ENCODE measurements around the gene RRAS. TPM values are rescaled to one million over a fixed set of nuclear protein-coding genes. Genes with fewer than 3 reads are reported as not detected.
"Not testable (repeated sequence)": the region's sequence is repeated elsewhere in the genome, so short reads cannot be mapped to it uniquely, and the experiment has no call there.

Gene RRAS
- total RNA-seq, 4 donors from 2014 or later: 17.2 to 48.0 (median 32.4) TPM

DNA sequence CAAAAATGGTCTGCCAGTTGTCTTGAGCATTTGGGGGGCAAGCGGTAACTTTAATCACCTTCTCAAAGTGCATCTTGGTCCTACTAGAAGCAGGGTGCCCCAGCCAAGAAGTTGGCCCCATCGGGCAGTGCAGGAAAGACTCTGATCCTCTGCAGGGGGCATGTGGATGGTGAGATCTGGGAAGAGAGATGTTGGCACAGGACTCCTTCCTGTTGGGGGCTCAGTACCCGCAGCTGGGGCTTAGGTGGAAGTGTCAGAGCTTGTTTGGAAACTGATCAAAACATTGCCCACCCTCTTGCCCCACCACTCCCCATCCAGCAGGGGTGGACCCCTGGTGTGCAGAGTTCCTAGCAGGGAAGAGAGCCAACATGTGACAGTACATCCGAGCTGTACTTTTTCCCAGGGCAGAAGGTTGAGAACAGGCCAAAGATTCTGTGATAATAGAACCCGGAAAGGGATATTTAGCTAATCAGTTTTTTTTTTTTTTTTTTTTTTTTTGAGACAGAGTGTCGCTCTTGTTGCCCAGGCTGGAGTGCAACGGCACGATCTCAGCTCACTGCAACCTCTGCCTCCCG, 8.8 kb downstream of the RRAS start:
- Histone ChIP-seq H3K27me3 (no peaks in the 10 kb centered on the region), H3K9me3 (no peaks in the 10 kb centered on the region), H3K36me3 (peaks cover 0 to 7% (median 0%) of the 10 kb centered on the region in 3 donors), H3K4me1 (peaks cover 0 to 6% (median 0%) of the 10 kb centered on the region in 4 donors), H3K27ac (no peak overlapping the region), H3K4me3 (no peak overlapping the region)
- DNase-seq: no peak
- TF ChIP-seq POLR2A (IDR thresholded peaks at IDR 0.05) (no peak), CTCF (IDR thresholded peaks at IDR 0.05) (no peak)

DNA sequence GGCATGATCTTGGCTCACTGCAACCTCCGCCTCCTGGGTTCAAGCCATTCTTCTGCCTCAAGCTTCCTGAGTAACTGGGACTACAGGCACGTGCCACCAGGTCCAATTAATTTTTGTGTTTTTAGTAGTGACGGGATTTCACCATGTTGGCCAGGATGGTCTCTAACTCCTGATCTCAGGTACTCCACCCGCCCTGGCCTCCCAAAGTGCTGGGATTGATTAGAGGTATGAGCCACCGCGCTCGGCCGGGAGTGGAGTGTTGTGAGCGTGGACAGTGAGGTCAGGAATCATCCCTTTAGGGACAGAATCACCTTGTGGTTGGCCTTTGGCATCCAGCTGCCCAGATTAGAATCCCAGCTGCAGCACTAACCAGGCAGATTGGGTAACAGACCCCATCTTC, 10.3 kb downstream of the RRAS start:
- H3K4me3 ChIP-seq: no peak overlapping the region
- no peak overlapping the region for H3K27ac ChIP-seq
- H3K27me3 ChIP-seq: no peaks in the 10 kb centered on the region
- DNase-seq: no peak
- H3K4me1 ChIP-seq: peaks cover 0 to 6% (median 0%) of the 10 kb centered on the region in 4 donors
- TF ChIP-seq POLR2A (IDR thresholded peaks at IDR 0.05) (no peak), CTCF (IDR thresholded peaks at IDR 0.05) (no peak)
- H3K9me3 ChIP-seq: no peaks in the 10 kb centered on the region
- peaks cover 0 to 19% (median 0%) of the 10 kb centered on the region in 3 donors for H3K36me3 ChIP-seq

GRCh38 chr19:49626226-49626625, 13.7 kb downstream of the RRAS start:
- peaks cover 0 to 33% (median 0%) of the 10 kb centered on the region in 3 donors for H3K36me3 ChIP-seq

DNA sequence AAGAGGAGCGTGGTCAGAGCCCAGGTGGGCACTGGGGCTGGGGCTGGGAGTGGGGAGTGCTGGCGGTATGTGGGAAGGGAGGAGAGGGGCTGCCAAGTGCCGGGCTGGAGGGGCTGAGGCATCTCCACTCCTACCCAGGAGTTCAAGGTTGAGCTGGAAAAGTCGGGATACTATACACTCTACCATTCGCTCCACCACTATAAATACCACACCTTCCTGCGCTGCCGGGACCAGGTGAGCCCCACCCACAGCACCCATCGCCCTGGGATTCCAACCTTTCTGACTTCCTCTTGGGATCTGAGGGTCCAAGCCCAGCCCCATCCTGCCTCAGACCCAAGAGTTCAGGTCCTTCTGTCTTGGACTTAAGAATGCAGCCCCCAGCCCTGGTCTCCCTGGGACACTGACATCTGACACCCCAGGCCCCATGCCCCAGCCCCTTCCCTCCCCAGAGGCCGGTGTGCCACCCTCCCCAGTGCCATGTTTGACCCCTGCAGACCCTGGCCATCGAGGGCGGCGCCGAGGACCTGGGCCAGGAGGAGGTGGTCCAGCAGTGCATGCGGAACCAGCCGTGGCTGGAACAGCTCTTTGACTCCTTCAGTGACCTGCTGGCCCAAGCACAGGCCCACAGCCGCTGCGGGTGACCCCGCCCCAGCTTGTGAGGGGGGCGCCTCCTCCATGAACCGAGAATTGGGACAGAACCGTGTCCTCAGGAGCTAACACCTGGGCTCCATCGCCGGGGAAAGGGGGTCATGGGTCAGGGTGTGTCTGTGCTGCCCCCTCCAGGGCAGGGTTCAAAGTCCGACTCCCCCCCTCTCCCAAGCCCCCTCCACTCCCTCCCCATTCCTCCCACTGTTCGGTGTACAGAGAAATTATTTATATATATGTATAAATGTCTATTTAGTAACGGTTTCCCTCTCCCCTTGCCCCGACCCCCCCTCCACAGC, 14.7 kb downstream of the RRAS start:
- peaks cover 0 to 43% (median 0%) of the 10 kb centered on the region in 3 donors for H3K36me3 ChIP-seq
- H3K4me3 ChIP-seq: no peak overlapping the region
- TF ChIP-seq CTCF (IDR thresholded peaks at IDR 0.05): no peak
- no peak for TF ChIP-seq POLR2A (IDR thresholded peaks at IDR 0.05)
- no peaks in the 10 kb centered on the region for H3K27me3 ChIP-seq
- no peak overlapping the region for H3K27ac ChIP-seq
- no peaks in the 10 kb centered on the region for H3K9me3 ChIP-seq
- H3K4me1 ChIP-seq: no peaks in the 10 kb centered on the region
- DNase-seq: no peak

More at GRCh38 chr19:49626226-49626625, 13.7 kb downstream of the RRAS start:
- H3K4me3 ChIP-seq: no peak overlapping the region
- DNase-seq: no peak
- H3K4me1 ChIP-seq: peaks cover 0 to 6% (median 0%) of the 10 kb centered on the region in 4 donors
- H3K27me3 ChIP-seq: no peaks in the 10 kb centered on the region
- TF ChIP-seq POLR2A (IDR thresholded peaks at IDR 0.05) (no peak), CTCF (IDR thresholded peaks at IDR 0.05) (no peak)
- no peaks in the 10 kb centered on the region for H3K9me3 ChIP-seq
- no peak overlapping the region for H3K27ac ChIP-seq

- not testable (repeated sequence) for DNase-seq, H3K4me3 ChIP-seq, H3K9me3 ChIP-seq, H3K27me3 ChIP-seq, H3K27ac ChIP-seq, H3K4me1 ChIP-seq
- H3K36me3 ChIP-seq: peaks cover 0 to 80% (median 0%) of the 10 kb centered on the region in 3 donors
Measured at GRCh38 chr19:49617860-49618259, 22.1 kb downstream of the RRAS start.

- H3K36me3 ChIP-seq: peaks cover 0 to 76% (median 0%) of the 10 kb centered on the region in 3 donors
Measured at GRCh38 chr19:49616945-49617344, 23.0 kb downstream of the RRAS start.

More at GRCh38 chr19:49616945-49617344, 23.0 kb downstream of the RRAS start:
- no peaks in the 10 kb centered on the region for H3K27me3 ChIP-seq
- no peaks in the 10 kb centered on the region for H3K9me3 ChIP-seq
- no peak overlapping the region for H3K4me3 ChIP-seq
- H3K4me1 ChIP-seq: no peaks in the 10 kb centered on the region
- H3K27ac ChIP-seq: no peak overlapping the region
- DNase-seq: no peak
- TF ChIP-seq CTCF (IDR thresholded peaks at IDR 0.05) (no peak), POLR2A (IDR thresholded peaks at IDR 0.05) (no peak)

Data from Peyer's patch (tissue), 4 donors.